ENCODE measurements around the gene EXOC6B. TPM values are rescaled to one million over a fixed set of nuclear protein-coding genes. Genes with fewer than 3 reads are reported as not detected.
"Not testable (repeated sequence)": the region's sequence is repeated elsewhere in the genome, so short reads cannot be mapped to it uniquely, and the experiment has no call there.

The EXOC6B gene
- total RNA-seq, 2 donors from 2014 or later = 10.4 to 11.6 TPM

DNA sequence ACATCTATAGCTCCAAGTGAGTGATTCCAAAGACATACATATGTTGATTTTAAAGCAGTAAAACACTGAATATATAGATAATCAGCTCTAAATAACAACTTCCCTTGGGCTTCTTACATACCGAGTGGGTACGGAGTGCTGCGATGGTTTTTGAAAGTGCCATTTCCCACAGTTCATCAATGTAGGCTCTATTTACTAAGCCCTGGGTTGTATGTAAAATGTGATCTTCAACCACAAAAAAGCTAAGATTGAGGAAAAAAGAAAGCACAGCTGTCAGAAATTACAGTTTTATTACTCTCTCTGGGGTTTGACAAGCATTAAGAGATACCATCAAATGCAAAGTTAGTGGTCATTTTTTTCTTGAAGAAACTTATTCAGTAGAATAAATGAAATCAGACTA lies 312.8 kb downstream of the EXOC6B start:
- no peaks in the 10 kb centered on the region for H3K4me1 Mint-ChIP-seq (ENCODE audit: low read depth)
- H3K9me3 Mint-ChIP-seq = no peaks in the 10 kb centered on the region
- H3K4me3 Mint-ChIP-seq = no peak overlapping the region
- no peaks in the 10 kb centered on the region for H3K36me3 Mint-ChIP-seq (ENCODE audit: insufficient read depth in 2 of 2)
- H3K27me3 Mint-ChIP-seq (ENCODE audit: low read depth) = no peaks in the 10 kb centered on the region
- H3K27ac Mint-ChIP-seq = no peak overlapping the region
- ATAC-seq (replicated peaks in 1 of 2) (no peak), DNase-seq (no peak)

DNA sequence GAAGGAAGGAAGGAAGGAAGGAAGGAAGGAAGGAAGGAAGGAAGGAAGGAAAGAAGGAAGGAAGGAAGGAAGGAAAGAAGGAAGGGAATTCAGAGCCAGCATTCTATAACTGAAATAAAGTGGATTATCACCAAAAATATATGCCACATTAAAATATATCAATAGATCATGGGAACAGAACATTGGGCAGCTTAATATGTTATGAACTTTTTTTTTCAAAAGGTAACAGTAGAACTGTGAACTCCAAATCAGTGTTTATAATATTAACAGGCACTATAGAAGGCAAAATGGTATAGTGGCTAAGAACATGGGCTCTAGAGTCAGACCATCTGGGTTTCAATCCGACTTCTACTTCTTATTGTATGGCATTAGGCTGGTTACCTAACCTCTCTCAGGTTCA lies 313.5 kb downstream of the EXOC6B start:
- H3K4me3 Mint-ChIP-seq = no peak overlapping the region
- no peaks in the 10 kb centered on the region for H3K4me1 Mint-ChIP-seq (ENCODE audit: low read depth)
- no peaks in the 10 kb centered on the region for H3K27me3 Mint-ChIP-seq (ENCODE audit: low read depth)
- no peaks in the 10 kb centered on the region for H3K36me3 Mint-ChIP-seq (ENCODE audit: insufficient read depth in 2 of 2)
- ATAC-seq (replicated peaks in 1 of 2) = no peak
- no peak overlapping the region for H3K27ac Mint-ChIP-seq
- H3K9me3 Mint-ChIP-seq = no peaks in the 10 kb centered on the region
- DNase-seq = no peak

DNA sequence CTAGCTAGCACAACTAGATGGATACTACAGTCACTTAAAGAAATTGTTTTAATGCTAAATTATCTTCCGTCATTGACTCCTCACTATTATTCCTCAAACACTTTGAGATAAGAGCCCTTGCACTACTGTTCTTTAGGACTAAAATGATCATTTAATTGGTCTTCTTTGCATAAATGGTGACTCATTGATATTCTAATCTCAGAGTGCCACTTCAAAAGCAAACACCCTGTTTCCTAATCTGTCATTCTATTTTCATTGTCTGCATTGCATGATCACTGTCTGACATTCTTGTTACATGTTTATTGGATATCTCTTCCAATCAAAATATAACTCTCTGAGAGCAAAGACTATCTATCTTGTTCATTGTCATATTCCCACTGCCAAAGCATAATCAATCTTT lies 313.9 kb downstream of the EXOC6B start:
- H3K4me1 Mint-ChIP-seq (ENCODE audit: low read depth) = no peaks in the 10 kb centered on the region
- no peak overlapping the region for H3K27ac Mint-ChIP-seq
- H3K9me3 Mint-ChIP-seq = no peaks in the 10 kb centered on the region
- DNase-seq = no peak
- ATAC-seq (replicated peaks in 1 of 2) = no peak
- H3K4me3 Mint-ChIP-seq = no peak overlapping the region
- no peaks in the 10 kb centered on the region for H3K27me3 Mint-ChIP-seq (ENCODE audit: low read depth)
- H3K36me3 Mint-ChIP-seq (ENCODE audit: insufficient read depth in 2 of 2) = no peaks in the 10 kb centered on the region

DNA sequence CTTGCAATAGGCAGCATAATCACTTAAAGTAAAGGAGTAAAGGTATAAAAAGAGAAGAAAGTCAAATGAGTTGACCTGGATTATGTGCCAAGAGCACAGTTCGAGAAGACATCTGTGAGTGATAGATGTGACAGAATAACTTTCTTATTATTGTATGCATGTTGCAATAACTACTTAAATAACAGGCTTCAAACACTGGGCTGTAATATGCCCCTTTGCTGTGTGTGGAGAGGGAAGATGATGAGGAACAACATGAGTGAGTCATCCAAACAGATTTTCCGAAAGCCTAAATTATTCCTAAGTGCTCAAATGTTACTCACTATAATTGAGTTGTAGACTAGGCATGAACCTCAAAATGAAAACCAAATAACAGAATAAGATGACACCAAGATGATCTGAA lies 328.1 kb downstream of the EXOC6B start:
- H3K9me3 Mint-ChIP-seq = peaks cover 2 to 3% of the 10 kb centered on the region in 2 donors
- H3K36me3 Mint-ChIP-seq (ENCODE audit: insufficient read depth in 2 of 2) = peaks cover 0 to 5% of the 10 kb centered on the region in 2 donors
- no peak overlapping the region for H3K4me3 Mint-ChIP-seq
- H3K4me1 Mint-ChIP-seq (ENCODE audit: low read depth) = no peaks in the 10 kb centered on the region
- no peaks in the 10 kb centered on the region for H3K27me3 Mint-ChIP-seq (ENCODE audit: low read depth)
- DNase-seq (no peak), ATAC-seq (replicated peaks in 1 of 2) (no peak)
- H3K27ac Mint-ChIP-seq = no peak overlapping the region

DNA sequence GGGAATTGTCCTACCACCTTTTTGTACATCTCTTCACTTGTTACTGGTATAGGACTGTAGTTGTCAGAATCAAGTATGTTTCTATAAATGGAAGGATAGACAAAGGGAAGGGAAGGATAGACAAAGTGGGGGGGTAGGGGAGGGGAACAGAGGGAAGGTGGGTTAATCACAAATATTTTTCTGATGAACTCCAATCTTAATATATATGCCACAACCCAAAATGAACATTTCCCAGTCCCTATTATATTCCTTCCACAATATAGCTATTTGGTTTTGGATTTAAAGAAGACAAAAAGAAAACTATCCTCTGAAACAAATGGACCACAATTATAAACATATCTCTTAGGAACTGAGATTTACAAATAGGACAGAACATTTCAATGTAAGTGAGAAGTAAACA lies 329.4 kb downstream of the EXOC6B start:
- DNase-seq (no peak), ATAC-seq (replicated peaks in 1 of 2) (no peak)
- H3K4me3 Mint-ChIP-seq = no peak overlapping the region
- H3K27me3 Mint-ChIP-seq (ENCODE audit: low read depth) = no peaks in the 10 kb centered on the region
- peaks cover 0 to 5% of the 10 kb centered on the region in 2 donors for H3K36me3 Mint-ChIP-seq (ENCODE audit: insufficient read depth in 2 of 2)
- no peaks in the 10 kb centered on the region for H3K4me1 Mint-ChIP-seq (ENCODE audit: low read depth)
- H3K9me3 Mint-ChIP-seq = no peaks in the 10 kb centered on the region
- H3K27ac Mint-ChIP-seq = no peak overlapping the region

DNA sequence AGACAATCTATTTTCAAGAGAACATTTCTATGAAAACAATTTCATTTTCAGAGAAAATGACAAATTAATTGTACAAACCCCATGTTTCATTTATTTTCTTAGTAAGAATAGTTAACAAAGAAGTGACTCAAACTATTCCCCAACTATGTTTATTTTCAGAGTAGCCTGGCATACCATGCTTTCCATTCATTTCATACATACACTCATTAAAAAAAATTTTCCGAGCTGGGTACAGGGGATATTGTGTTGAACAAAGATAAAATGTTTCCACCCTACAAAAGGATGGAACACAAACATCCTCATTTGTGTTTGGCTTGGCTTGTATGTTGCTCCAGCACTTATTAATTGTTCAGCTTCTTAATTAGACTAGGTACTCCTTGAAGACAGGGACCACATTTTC lies 331.4 kb downstream of the EXOC6B start:
- no peaks in the 10 kb centered on the region for H3K9me3 Mint-ChIP-seq
- H3K4me1 Mint-ChIP-seq (ENCODE audit: low read depth) = no peaks in the 10 kb centered on the region
- H3K4me3 Mint-ChIP-seq = no peak overlapping the region
- no peak overlapping the region for H3K27ac Mint-ChIP-seq
- H3K27me3 Mint-ChIP-seq (ENCODE audit: low read depth) = no peaks in the 10 kb centered on the region
- H3K36me3 Mint-ChIP-seq (ENCODE audit: insufficient read depth in 2 of 2) = peaks cover 0 to 8% of the 10 kb centered on the region in 2 donors
- DNase-seq (no peak), ATAC-seq (replicated peaks in 1 of 2) (no peak)

DNA sequence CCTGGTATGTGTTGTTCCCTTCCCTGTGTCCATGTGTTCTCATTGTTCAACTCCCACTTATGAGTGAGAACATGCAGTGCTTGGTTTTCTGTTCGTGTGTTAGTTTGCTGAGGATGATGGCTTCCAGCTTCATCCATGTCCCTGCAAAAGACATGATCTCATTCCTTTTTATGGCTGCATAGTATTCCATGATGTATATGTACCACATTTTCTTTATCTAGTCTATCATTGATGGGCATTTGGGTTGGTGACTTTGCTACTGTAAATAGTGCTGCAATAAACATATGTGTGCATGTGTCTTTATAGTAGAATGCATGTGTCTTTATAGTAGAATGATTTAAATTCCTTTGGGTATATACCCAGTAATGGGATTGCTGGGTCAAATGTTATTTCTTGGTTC lies 341.2 kb downstream of the EXOC6B start:
- ATAC-seq (replicated peaks in 1 of 2); DNase-seq; H3K4me1 Mint-ChIP-seq (ENCODE audit: low read depth); H3K27me3 Mint-ChIP-seq (ENCODE audit: low read depth); H3K27ac Mint-ChIP-seq; H3K4me3 Mint-ChIP-seq: not testable (repeated sequence)
- Mint-ChIP-seq H3K9me3 (peaks cover 10 to 12% of the 10 kb centered on the region in 2 donors), H3K36me3 (ENCODE audit: insufficient read depth in 2 of 2) (peaks cover 15 to 24% of the 10 kb centered on the region in 2 donors)

DNA sequence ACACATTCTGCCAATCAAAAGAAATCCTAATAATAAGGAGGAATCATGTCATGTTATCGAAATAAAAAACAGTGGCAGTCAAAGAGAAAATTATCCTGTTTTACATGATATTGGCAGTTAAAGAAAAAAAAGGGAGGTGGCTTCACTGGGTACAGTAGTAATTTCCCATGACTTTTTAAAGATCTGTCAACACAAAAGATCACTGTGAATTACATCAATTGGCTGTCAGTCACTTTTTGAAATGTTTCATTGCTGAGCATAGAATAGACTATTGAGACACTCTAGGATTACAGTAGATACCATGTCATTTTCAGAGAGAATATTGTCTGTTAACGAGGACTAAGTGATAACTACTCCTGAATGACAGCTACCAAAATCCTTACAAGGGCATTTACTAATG lies 342.5 kb downstream of the EXOC6B start:
- Mint-ChIP-seq H3K4me3 (no peak overlapping the region), H3K36me3 (ENCODE audit: insufficient read depth in 2 of 2) (peaks cover 14 to 20% of the 10 kb centered on the region in 2 donors), H3K9me3 (peaks cover 7 to 10% of the 10 kb centered on the region in 2 donors), H3K27ac (no peak overlapping the region), H3K4me1 (ENCODE audit: low read depth) (no peaks in the 10 kb centered on the region), H3K27me3 (ENCODE audit: low read depth) (no peaks in the 10 kb centered on the region)
- ATAC-seq (replicated peaks in 1 of 2) (no peak), DNase-seq (no peak)

DNA sequence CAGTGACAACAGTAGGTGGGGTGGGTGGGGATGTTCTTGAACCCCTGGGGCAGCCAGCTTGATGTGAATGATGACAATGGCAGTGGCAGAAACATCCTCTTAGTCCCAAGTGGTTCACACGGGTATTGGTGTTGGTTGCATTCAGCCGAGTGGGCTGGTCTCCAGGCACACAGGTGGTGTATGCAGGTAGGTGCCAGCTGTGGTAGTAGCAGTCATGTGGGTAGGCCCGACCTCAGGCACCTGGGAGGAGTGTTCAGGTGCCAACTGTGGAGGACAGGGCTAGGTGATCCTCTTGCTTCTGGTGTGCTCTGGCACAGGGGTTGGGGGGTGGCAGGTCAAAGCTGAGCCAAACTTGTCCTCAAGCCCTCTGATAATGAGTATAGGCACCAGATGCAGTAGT lies 350.6 kb downstream of the EXOC6B start:
- DNase-seq (no peak), ATAC-seq (replicated peaks in 1 of 2) (no peak)
- Mint-ChIP-seq H3K36me3 (ENCODE audit: insufficient read depth in 2 of 2) (peaks cover 14 to 15% of the 10 kb centered on the region in 2 donors), H3K27ac (no peak overlapping the region), H3K27me3 (ENCODE audit: low read depth) (no peaks in the 10 kb centered on the region), H3K4me3 (no peak overlapping the region), H3K9me3 (peaks cover 22 to 28% of the 10 kb centered on the region in 2 donors), H3K4me1 (ENCODE audit: low read depth) (no peaks in the 10 kb centered on the region)

DNA sequence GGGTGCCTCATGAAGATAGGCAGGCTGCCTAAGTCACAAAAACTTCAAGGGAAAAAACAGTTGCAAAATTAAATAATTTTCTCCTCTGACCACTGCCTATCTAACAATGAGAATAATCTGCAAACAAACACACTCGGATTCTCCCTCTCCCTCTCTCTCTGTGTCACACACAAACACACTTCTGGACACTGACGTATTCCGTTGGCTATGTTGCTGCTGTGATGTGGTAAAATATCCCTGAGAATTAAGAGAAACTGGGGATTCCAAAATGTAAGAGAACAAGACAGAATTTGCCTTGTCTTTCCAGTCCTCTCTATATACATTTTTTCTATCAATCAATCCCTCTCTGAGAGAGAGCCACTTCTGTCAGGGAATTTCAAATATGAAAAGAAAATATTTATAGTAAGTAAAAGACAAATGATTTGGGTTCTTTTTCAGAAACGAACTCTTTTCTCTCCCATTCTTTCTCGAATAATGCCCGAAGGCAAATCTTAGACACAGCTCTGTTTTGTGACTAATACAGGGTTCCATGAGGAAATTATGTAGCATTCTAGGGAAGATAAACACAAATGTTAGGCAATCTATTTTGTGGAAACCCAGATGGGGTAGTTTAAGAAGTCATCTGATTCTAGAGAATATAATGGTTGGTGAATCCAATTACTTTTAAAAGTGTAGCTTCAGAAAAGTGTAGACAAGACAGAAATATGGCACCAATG lies 367.9 kb downstream of the EXOC6B start:
- Mint-ChIP-seq H3K9me3 (peaks cover 0 to 3% of the 10 kb centered on the region in 2 donors), H3K4me3 (no peak overlapping the region), H3K27ac (no peak overlapping the region), H3K4me1 (ENCODE audit: low read depth) (no peaks in the 10 kb centered on the region), H3K27me3 (ENCODE audit: low read depth) (no peaks in the 10 kb centered on the region), H3K36me3 (ENCODE audit: insufficient read depth in 2 of 2) (peaks cover 0 to 3% of the 10 kb centered on the region in 2 donors)
- DNase-seq (no peak), ATAC-seq (replicated peaks in 1 of 2) (no peak)

DNA sequence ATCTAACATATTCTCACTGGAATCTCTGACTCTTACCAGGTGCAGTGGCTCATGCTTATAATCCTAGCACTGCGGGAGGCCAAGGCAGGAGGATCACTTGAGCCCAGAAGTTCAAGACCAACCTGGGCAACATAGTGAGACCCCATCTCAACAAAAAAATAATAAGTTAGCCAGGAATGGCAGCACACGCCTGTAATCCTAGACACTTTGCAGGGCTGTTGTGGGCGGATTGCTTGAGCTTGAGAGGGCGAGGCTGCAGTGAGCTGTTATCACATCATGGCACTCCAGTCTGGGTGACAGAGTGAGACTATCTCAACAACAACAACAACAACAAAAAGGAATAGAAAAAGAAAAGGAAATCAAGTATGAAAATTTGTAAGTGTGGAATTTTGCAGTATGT lies 371.6 kb downstream of the EXOC6B start:
- Mint-ChIP-seq H3K9me3 (peaks cover 0 to 3% of the 10 kb centered on the region in 2 donors), H3K27ac (no peak overlapping the region)

DNA sequence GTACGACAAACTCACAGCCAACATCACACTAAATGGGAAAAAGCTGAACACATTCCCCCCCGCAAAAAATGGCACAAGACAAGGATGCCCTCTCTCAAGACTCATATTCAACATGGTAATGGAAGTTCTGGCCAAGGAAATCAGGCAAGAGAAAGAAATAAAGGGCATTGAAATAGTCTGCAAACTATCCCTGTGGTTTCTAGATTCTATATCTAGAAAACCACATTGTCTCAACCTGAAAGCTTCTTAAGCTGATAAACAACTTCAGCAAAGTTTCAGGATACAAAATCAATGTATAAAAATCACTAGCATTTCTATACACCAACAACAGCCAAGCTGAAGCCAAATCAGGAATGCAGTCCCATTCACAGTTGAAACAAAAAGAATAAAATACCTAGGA lies 383.6 kb downstream of the EXOC6B start:
- H3K4me3 Mint-ChIP-seq = no peak overlapping the region
- peaks cover 23% of the 10 kb centered on the region for H3K4me1 Mint-ChIP-seq (ENCODE audit: low read depth)
- peaks cover 11 to 14% of the 10 kb centered on the region in 2 donors for H3K36me3 Mint-ChIP-seq (ENCODE audit: insufficient read depth in 2 of 2)
- peaks cover 3 to 5% of the 10 kb centered on the region in 2 donors for H3K9me3 Mint-ChIP-seq
- H3K27ac Mint-ChIP-seq = no peak overlapping the region
- H3K27me3 Mint-ChIP-seq (ENCODE audit: low read depth) = no peaks in the 10 kb centered on the region
- ATAC-seq (replicated peaks in 1 of 2) (no peak), DNase-seq (no peak)

More for the DNA sequence above, 371.6 kb downstream of the EXOC6B start:
- ATAC-seq (replicated peaks in 1 of 2) (no peak), DNase-seq (no peak)
- Mint-ChIP-seq H3K27me3 (ENCODE audit: low read depth) (no peaks in the 10 kb centered on the region), H3K36me3 (ENCODE audit: insufficient read depth in 2 of 2) (peaks cover 0 to 1% of the 10 kb centered on the region in 2 donors), H3K4me3 (no peak overlapping the region), H3K4me1 (ENCODE audit: low read depth) (no peaks in the 10 kb centered on the region)

DNA sequence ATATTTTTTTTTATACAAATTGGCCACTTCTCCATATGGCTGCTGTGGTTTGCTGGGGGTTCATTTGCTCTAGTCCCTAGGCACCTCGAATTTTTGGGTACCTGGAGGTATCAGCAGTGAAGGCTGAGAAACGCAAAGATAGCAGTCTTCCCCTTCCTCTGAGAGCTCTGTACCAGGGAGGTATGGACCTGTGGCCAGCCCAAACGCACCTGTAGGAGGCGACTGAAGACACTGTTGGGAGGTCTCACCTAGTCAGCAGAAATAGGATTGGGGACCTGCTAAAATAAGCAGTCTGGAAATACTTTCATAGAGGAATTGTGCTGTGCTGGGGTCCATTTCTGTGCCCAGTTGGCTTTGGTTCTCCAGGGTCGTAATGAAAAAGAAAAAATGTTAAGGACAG lies 385.9 kb downstream of the EXOC6B start:
- H3K27ac Mint-ChIP-seq = no peak overlapping the region
- H3K36me3 Mint-ChIP-seq (ENCODE audit: insufficient read depth in 2 of 2) = peaks cover 13 to 17% of the 10 kb centered on the region in 2 donors
- DNase-seq (no peak), ATAC-seq (replicated peaks in 1 of 2) (no peak)
- H3K27me3 Mint-ChIP-seq (ENCODE audit: low read depth) = no peaks in the 10 kb centered on the region
- H3K4me1 Mint-ChIP-seq (ENCODE audit: low read depth) = peaks cover 23% of the 10 kb centered on the region
- no peak overlapping the region for H3K4me3 Mint-ChIP-seq
- H3K9me3 Mint-ChIP-seq = peaks cover 11% of the 10 kb centered on the region in 2 donors

DNA sequence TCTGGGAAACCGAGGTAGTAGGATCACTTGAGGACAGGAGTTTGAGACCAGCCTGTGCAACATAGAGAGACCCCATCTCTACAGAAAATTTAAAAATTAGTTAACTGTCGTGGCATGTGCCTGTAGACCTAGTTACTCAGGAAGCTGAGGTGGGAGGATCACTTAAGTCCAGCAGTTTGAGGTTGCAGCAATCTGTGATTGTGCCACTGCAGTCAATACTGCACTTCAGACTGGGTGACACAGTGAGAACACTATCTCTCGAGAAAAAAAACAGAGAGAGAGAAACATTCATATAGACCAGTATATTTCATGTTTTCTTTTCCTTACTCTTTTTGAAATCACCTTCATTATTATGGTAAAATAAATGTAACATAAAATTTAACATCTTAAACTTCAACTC lies 387.5 kb downstream of the EXOC6B start:
- Mint-ChIP-seq H3K9me3 (peaks cover 16 to 18% of the 10 kb centered on the region in 2 donors), H3K36me3 (ENCODE audit: insufficient read depth in 2 of 2) (peaks cover 13 to 19% of the 10 kb centered on the region in 2 donors), H3K4me1 (ENCODE audit: low read depth) (peaks cover 20% of the 10 kb centered on the region), H3K27me3 (ENCODE audit: low read depth) (no peaks in the 10 kb centered on the region), H3K4me3 (no peak overlapping the region), H3K27ac (no peak overlapping the region)
- ATAC-seq (replicated peaks in 1 of 2) = no peak
- DNase-seq = no peak
